HG02642 (cell line): Measurements from ENCODE around the gene LRP6.

ENCODE experiments used
- ATAC-seq: cut with Tn5 transposase; IDR thresholded peaks from one replicate; pipeline ENCODE4 v1.9.1; 2021; ENCODE audit warnings: mild to moderate bottlenecking; ENCODE audit not compliant: unreplicated experiment, poor library complexity

The LRP6 gene

DNA sequence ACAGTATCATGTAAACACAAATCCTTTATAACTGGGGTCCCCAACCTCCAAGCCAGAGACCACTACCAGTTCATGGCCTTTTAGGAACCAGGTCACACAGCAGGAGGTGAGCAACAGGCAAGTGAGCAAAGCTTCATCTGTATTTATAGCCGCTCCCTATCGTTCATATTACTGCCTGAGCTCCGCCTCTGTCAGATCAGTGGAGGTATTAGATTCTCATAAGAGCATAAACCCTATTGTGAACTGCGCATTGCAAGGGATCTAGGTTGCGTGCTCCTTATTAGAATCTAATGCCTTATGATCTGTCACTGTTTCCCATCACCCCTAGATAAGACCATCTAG lies 49.9 kb downstream of the LRP6 start:
- no peak for ATAC-seq

DNA sequence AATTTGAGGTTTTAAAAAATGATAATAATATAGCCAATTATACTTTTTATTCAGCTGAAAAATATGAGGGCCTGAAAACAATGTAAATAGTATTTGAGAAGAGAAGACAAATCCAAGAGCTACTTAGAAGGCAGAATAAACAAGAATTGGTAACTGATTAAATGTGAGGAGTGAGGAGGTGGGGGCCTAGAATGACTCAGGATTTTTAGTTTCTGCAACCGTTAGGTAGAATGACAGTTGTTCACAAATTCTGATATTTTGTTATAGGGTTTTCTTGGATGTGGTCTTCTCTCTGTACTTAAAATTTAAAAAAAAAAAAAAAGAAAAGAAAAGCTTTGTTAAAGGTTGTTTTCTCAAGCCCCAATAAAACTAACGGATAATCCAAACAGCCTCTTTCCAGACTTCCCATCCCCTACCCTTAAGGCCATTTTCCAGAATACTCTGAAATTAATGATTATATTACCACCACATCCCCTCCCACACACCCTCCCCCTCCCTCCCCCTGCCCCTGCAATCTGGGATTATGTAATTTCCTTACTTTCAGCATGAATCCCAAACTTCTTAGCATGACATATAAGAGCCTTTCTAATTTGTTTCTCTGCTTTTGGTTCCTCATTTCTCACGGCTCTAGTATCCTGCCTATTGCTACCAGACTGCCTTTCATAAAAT lies 50.4 kb downstream of the LRP6 start:
- no peak for ATAC-seq

DNA sequence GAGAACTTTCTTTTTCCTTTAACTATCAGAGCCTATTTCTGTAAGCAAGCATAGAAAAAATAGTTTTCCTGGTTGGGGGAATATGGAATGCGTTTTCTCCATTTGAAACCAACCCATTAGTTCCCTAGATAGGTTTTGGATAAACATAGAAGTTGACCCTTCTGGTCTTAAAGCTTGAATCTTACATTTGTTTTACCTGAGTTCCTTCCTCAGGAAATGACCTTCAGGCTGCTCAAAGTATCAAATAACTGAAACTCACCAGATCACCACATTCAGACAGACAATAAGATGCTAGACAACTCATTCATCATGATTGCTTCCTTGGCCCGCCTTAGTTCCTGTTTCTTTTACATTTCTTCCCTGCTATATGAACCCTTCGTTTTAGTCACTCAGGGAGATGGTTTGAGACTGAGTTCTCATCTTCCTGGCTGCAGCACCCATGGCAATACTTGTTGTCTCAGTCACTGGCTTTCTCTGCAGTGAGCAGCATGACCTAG lies 52.2 kb downstream of the LRP6 start:
- no peak for ATAC-seq

DNA sequence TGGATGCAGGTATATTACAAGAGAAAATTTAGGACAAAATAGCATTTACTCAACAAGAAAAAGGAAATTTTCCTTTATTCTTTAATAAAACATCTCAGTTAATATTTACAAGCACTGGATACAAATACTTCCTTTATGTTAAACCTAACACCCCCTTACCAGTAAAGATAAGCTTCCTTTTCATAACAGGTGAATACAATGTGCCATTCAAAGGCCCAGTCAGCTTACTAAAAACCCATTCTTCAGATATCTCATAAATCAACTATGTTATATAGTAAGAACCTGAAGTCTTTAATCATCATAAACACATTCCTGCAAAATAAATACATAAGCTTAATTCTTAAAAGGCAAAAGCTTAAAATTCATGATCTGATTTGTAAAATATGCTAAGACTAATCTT lies 52.6 kb downstream of the LRP6 start:
- ATAC-seq, result no peak

DNA sequence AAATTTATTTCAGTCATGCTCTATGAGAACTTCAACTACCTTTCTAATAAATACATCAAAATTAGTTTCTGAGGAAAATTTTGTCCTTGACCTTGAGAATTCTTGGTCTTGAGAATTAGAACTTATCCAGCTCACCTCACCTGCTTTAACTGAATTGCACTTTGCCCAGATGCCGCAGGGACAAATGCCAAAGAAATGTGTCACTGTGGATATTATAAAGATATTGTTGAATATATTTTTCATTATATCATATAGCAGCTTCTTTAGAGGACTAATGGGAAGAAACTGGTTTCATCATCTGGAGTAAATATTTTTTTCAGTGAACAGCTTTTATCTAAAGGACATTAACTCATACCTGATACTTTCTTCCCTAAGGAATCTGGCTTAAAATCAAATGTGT lies 54.1 kb downstream of the LRP6 start:
- ATAC-seq, result no peak

DNA sequence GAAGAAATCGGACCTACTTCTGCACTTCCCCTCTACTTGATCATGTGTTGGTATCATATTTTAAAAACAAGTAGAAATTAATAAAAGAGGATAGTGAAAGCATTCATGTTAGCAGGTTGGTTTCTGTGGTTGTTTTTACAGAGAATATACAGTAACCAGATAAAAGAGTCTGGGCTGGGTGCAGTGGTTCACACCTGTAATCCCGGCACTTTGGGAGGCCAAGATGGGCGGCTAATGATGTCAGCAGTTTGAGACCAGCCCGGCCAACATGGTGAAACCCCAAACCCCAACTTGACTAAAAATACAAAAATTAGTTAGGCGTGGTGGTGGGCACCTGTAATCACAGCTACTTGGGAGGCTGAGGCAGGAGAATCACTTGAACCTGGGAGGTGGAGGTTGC lies 55.9 kb downstream of the LRP6 start:
- ATAC-seq, result no peak

DNA sequence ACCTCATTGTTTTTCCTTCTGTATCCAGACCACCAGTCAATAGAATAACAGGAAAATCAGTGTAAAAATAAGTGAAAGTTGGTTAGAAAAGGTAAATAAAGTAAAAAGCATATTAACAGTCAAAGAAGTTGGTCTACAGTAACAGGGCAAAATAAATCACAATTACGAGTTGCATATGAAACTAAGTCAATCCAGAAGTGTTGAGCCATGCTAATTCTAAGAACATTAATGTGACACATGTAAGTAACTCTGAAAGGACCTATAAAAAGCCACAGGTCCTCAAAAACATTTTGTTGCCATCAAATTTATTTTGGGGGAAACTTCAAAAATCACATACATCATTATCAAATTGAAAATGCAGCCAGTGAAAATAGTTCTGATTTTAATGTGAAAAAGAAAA lies 56.4 kb downstream of the LRP6 start:
- ATAC-seq, result no peak

DNA sequence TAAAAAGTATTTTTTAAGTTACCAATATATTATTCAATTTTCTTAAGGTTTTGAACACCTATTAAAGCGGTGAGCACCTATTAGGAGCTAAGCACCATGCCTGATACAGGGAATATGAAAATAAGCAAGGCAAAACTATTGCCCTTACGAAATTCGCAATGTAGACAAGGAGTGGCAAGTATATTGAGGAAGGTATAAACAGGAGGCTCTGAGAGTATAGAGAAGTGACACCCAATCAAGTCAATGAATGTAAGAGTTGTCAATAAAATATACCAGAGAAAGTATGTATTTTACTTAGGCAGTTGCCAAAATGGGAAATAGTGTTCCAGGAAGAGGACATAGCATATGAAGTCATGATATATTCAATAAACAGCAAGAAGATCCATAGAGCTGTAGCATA lies 57.2 kb downstream of the LRP6 start:
- no peak for ATAC-seq

DNA sequence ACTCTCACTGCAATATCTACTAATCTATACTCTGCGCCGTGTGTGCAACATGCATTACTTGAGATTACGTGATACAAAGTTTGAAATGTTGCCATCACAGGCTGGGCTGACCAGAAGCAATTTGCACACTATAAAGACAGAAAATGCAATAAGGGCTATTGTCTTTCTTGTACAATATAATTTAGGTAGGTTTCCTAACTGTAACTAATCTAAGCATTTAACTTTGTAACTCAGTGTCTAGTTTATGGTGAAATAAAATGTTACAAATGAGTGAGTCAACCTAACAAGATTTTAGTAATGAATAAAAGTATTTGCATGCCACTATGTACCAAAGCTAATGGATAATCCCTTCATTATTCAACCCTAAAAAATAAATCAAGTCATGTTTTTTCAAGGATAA lies 57.8 kb downstream of the LRP6 start:
- ATAC-seq, result no peak

DNA sequence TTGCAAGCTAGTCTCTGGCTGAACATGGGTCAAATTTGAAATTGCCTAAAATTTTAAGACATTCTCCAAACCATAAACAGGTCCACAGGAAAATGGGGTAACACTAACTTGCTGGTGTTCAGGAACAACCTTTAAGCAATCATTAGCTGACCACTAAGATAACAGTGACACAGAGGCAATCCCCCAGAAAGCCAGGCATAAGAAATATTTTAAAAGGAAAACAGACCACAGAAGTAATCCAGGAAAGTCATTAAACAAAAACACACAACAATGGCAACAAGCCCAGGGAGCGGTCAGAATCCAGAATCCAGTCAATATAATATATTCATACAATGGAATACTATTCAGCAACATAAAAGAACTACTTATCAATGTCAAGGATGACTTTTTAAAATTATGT lies 59.1 kb downstream of the LRP6 start:
- ATAC-seq, result no peak

DNA sequence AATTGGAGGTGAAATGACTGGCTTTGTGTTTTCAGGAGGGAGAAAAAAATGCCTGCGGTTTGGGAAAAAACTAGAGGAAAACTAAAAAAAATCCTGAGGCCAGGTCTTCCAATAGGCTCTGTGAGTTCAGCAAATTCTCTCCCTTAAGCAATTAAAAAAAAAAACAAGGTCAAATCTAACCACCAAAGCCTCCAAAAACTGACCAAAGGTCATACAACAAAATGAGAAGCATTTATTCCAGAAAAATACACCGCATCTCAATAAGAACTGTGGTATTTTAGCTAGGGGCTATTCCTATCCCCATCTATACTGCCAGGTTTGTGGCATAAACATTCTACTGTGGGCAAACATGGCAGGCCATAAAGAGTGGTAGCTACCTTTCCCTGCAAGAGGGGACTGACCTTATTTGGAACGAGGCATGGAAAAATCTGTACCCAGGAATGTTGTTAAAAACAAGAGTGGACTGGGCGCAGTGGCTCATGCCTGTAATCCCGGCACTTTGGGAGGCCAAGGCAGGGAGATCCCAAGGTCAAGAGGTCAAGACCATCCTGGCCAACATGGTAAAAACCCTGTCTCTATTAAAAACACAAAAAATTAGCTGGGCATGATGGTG lies 60.0 kb downstream of the LRP6 start:
- ATAC-seq, result no peak

DNA sequence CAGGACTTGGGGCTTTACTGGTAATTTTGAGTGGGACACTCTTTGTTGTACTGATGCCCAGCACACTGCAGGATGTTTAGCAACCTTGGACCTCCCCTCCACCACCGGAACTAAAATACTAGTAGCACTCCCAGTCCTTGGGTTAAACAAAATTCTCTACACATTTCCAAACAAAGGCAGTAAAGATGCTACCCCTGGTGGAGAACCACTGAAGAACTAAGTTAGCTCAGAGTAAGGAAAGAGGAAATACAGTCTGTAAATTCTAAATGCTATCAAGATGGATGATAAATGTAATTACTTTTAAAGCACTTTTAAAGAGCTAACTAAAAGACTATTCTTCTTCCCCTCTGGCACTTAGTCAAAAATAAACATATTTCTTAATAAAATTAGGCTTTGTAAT lies 64.1 kb downstream of the LRP6 start:
- no peak for ATAC-seq

DNA sequence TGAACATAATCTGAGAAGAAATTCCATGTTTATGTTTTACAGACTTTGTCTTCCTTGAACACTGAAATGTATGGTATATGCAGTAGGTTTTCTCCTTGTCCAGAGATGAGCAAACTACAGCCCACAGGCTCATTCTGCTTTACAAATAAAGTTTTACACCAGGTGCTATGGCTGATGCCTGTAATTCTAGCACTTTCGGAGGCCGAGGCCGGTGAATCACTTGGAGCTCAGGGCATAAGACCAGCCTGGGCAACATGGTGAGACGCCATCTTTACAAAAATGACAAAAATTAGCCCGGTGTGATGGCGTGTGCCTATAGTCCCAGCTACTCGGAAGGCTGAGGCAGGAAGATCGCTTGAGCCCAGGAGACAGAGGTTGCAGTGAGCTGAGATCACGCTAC lies 64.7 kb downstream of the LRP6 start:
- ATAC-seq, result no peak

DNA sequence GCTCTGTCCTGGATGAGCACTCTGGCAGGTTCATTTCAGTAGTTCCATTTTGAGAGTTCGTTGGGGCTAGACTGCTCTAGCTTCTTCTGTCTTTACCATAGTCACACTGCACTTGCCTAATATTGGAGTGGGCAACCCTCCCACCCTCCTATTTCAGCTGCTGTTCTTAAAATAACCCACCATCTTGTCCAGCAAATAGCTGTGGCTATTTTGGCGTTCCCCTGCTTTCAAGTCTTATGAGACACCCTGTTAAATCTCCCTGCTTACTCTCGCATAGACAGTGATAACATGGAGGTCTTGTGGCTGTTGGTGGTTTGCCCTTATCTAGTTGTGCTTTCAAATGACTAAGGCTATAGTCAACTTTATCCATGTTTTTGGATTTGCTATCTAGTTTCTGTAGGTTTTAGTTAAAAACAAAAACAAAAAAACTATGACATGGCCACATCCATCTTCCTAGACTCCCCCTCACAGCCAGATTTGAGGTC lies 65.5 kb downstream of the LRP6 start:
- ATAC-seq, result no peak

DNA sequence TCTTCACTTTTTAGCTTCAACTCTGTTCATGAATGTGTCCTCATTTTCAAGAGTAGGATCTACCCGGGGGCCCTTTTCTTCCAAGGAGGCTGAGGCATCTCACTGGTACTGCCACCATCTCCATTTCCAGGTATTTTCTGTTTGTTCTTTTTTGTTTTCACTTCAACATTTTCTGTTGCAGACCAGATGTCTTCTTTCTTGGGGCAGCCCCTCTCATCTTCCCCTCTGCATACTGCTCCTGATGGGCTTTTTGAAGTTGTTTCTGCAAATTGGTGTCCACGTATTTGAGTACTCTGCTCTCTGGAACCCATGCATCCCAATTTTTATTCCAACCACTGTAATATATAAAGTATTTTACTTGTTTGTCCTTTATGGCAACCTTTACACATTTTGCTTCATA lies 66.5 kb downstream of the LRP6 start:
- ATAC-seq, result no peak

DNA sequence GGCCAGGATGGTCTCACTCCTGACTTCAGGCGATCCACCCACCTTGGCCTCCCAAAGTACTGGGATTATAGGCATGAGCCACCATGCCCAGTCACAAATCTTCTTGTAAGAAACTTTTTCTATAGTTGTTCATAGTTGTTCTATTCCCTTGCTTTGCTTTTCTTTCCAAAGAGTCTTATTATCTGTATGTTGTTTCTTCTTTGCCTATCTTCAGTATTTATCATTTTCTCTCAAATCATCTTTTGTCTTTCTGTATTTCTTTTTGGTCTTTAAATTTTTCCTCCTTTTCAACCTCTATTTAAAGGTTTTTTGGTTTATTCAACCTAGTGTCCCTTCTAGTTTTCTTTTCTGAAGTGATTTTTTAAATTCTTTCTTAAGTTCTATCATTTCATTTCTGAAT lies 68.7 kb downstream of the LRP6 start:
- no peak for ATAC-seq

DNA sequence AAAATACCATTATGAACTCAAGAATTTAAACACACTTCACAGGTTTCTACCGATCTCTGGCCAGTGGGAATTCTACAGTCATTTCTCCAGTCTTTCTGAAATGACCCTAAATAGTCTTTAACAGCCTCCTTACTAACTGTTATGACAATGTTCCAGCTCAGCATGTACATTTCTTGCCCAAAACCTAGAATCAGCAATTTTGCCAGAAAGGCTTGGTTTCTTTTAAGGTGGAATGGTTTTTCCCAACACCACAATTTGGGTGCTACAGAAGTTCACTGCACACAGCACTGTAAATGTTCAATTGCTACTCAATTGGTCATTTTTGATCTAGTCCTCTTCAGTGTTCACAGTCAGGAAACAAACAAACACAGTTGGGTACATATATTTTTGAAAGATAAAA lies 69.7 kb downstream of the LRP6 start:
- no peak for ATAC-seq

DNA sequence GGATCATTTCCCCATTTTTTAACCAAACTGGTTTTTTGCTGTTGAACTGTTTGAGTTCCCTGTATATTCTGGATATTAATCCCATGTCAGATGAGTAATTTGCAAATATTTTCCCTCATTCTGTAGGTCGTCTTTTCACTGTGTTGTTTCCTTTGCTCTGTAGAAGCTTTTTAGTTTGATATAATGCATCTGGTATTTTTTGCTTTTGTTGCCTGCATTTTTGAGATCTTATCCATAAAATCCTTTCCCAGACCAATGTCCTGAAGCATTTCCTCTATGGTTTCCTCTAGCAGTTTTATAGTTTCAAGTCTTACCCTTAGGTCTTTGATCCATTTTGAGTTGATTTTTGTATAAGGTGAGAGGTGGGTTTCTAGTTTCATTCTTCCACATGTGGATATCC lies 71.3 kb downstream of the LRP6 start:
- no peak for ATAC-seq

DNA sequence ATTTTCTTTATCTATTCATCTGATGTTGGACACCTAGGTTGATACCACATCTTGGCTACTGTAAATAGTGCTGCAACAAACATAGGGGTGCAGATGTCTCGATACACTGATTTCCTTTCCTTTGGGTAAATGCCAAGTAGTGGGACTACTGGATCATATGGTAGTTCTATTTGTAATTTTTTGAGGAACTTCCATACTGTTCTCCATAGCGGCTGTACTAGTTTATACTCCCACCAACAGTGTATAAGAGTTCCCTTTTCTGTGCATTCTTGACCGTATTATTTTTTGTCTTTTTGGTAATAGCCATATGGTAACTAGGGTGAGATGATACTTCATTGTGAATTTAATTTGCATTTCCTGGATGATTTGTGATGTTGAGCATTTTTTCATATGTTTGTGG lies 71.8 kb downstream of the LRP6 start:
- ATAC-seq, result no peak

DNA sequence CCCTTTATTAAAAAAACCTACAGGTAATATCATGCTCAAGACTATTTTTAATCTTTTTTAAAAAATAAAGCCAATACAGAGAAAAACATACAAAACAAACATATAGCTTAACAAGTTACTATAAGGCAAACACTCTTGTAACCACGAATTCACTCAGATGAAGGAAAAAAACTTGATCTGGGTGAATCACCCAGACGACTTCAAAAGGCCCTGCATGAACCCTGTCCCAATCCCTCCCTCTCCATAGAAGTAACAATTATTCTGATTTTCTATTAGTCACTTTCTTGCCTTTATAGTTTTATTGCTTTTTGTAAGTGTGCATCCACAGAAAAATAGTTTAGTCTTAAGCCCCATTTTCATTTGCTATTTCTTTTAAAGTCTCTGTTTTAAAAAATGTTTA lies 72.6 kb downstream of the LRP6 start:
- no peak for ATAC-seq

DNA sequence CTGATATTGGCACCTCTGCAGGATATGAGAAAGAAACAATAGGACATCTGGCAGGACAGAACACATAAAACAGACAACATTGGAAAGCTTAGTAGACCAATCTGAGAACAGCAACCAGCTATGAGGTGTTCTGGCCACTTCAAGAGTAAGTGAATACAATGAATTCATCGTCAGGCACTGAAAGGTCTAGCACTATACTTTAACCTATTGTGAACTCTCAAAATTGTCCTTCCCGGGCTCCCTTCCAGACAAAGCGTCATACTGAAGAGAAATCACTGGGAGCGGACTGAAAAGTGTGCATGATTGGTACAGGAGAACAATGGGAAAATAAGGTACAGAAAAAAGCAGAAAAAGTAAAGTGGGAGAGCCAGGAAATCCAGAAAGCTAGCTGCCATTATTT lies 75.8 kb downstream of the LRP6 start:
- no peak for ATAC-seq

DNA sequence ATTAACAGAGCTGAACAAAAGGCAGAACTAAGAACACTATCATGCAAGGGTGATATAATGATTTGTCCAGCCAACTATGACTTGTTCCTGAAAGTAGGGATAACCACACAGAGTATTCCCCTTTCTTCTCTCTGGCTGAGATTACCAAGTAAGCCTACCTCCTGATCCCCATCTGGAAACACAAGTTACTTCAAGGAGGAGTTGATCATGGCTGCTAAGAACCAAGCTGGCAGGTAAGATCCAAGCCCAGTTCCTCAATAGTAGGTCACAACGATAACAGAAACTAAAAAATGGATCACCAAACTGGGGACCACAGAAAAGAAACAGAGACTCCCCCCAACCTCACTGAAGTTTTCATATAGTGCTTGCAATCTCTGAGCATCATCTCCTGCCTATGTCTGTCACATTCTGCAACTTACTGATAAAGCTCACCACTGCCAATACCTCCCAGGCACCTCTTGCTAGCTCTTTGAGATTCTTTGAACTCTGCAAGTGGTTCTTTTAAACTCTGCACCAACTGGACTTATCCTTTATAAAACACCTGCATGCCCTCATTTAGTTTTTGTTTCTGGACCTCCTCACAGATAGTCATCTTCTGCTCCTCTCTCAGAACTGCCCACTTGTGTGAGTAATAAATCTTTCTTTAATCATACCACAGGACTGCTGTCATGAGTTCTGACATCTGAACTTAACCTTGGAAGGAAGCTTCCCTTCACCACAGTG lies 76.6 kb downstream of the LRP6 start:
- no peak for ATAC-seq
